COLO668 (cell line): ENCODE data around the gene RAD51B.
"Not testable (repeated sequence)": the region's sequence is repeated elsewhere in the genome, so short reads cannot be mapped to it uniquely, and the experiment has no call there.

Source experiments
- DNase-seq: peaks from one replicate; lab custom pipeline; 2025; ENCODE audit not compliant: unreplicated experiment; lab: John Stamatoyannopoulos, UW

Gene RAD51B

DNA sequence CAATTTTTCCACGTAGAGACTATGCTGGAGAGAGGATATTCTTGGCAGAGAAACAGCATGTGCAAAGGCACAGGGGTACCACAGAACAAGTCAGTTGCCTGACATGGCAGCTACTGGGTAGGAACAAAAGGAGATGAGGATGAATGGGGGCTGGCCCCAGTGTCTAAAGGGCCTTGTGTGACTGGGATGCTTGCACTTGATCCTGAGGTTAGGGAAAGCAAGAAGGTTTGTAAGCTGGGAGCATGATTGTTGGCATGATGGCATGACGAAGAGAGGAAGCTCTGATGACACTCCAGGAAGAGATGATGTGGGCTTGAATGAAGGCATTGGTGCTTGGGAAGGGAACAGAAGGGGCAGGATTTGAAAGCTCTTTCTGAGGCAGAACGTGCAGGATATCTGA, 834.2 kb downstream of the RAD51B start:
- no peak for DNase-seq

DNA sequence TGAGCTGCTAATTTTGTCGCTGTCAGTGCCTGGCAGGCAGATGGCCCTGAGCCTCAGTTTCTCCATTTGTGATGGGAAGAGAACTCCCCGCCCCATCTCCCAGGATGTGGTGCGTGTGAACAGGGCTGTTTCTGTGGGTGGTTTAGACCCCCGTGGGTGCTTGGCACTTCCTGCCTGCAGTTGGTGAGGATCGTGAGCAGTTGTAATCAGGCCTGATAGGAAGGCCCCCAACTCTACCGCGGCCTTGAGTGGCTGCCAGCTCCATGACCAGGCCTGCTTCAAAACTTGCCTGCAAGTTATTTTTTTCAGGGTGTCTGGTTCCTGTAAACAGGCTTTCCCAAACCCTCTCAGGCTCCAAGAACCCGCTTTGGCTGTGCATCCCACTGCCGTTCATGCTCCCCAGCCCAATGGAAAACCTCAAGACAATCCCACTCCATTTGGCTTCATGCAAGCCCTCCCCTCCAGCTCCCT, 834.9 kb downstream of the RAD51B start:
- DNase-seq = no peak

DNA sequence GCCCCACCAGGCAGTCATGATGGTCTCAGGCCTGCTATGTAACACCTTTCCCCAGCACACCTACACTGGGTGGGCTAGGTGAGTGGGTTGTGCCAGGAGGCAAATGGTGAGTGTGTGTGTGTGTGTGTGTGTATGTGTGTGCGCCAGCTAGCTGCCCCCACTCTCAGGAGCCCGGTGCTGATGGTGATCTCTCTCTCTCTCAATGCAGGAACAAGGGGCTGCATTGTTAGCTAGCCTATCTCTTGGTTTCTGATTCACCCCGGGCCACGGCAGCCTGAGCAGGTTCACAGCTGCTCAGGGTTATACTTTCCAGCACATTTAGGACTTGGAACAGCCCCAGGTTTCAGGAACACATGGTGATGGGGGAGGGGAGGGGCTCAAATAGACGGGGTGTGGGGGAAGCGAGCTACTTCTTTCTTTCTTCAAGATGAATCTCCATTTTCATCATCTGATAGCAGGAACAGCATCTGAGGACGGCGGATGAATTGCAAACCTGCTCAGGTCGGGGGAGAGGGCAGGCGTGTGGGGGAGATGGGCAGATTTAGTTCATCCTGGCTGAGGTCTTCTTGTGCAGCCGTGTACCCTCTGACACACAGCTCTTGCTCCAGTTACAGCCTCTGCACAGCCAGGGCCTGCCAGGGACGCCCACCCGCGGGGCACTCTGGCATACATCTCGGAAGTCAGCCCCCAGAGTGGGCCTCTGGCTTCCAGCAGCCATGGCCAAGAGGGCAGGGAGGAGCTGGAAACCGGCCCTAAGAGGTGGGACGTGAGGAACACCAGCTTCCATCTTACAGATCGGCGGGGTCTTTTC, 835.6 kb downstream of the RAD51B start:
- no peak for DNase-seq

DNA sequence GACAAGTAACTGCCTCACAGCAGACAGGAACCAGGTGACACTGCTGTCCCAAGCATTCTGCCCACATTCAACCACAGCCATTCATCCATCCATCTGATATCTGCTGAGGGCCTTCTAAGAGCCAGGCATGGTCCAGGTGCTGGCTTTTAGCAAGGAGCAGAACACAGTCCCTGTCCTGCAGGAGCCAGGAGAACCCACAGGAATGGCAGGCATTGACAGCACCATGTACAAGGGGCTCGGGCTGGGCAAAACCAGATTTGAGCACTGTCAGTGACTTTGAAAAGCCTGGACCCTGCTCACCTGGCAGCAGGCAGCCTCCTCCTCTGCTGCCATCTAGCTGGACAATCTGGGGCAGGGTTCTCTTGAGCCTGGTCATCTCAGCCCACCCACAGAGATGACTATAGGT, 836.3 kb downstream of the RAD51B start:
- peak; percentile 17 for DNase-seq

DNA sequence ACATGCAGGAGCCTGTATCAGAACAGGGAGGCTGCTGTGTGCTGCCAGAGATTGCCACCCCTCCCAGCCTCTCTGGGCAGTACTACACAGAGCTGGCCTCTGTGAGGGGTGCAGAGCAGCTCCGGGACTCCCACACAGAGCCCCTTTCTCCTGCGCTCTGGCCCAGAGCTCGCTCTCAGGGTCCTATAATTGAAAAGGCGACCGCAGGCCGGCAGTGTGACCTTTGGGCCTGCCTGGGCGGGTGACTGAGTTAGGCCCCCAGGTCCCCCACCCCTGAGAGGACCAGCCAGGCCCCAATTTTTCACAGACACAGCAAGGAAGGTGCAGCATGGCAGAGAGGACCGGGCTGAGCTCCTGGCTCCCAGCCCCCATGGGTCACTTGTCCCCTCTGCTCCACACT, 836.9 kb downstream of the RAD51B start:
- DNase-seq = no peak

DNA sequence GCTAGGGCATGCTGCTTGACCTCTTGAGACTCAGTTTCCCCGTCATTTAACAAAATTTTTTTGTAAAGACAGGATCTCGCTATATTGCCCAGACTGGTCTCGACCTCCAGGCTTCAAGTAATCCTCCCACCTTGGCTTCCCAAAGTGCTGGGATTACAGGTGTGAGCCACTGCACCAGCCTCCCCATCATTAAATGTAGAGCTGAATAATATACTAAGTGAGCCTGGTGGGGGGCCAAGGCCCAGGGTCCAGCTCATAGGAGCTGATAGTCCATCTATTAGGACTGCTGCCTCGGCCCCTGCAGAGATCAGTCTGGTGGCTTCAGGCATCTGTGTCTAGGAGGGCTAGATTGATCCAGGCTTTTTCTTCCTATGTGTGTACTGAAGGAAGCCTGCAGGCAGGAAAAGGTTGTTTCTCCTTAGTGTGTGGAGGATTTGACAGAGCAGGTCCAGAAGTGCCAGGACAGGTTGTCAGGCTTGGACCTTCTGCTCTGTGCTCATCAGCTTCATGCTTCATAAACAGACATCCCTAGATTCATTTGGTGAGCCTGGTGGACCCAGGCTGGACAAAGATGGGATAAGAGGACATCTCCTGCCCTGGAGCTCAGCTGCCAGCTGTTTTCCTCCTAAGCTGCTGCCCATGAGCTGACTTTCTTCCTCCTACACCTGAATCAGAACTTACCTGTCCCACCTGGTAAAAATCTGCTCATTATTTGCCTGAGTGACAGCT, 837.9 kb downstream of the RAD51B start:
- no peak for DNase-seq

DNA sequence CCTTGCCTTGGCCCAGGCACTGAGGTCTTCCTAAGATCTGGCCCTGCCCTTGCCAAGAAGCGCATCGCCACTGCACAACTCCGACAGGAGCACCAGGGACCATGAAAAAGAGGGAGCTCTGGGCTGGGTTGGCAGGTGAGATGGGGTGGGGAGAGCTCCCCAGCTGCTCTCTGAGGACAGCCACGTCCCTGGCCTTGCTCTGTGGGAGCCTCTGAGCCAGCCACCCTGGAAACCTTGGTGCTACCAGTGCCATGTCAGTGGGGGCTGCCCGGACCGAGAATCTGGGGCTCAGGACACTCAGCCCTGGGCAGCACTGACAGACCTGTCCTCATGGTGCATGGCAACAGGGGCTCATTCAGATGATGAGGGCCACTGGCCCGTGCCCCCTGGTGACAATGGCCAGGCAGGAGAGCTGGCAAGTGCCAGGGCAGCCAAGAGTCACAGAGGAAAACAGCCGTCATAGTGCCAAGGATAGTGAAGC, 838.5 kb downstream of the RAD51B start:
- no peak for DNase-seq

DNA sequence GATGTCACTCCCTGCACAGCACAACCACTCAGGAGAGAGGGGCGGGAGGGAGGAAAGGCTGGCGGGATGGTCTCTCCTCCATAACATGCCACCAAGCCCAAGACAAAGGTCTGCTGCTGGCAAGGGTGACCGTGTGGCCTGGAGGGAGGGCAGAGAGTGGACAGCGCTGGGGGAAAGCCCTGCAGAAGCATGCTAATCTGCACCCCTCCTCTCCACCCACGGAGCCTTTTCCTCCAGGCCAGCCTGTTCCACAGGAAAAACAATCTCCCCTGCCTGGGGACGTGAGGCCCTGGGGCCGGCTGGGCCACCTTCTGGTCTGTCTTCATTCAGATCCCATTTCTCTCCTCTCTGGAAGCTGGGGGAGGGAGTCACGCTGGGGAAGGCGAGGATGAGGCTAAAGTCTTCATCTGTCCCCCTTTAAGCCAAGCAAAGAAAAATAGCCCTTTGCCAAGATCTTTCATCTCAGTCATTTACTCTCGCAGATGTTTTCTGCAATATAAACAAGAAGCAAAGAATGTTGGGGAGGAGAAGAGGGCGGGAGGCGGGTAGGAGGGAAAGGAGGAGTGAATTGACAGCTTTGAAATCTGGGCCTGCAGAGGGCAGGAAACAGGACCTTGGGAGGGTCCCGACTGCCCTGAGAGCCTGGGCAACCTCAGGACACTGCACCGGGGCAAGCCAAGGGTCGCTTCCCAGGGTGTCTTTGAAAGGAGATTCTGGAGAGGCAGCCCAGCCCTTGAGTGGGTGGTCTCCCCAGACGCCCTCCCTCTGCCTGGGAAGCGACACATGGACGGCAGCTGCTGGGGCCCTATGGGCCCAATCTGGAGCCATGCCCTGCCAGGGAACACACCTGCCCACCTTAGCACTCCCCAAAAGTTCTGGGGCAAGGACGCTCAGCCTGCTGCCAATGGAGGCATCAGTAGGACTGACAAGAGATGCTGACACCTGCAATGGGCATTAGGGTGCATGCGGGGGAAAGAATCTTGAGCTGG, 839.7 kb downstream of the RAD51B start:
- no peak for DNase-seq

DNA sequence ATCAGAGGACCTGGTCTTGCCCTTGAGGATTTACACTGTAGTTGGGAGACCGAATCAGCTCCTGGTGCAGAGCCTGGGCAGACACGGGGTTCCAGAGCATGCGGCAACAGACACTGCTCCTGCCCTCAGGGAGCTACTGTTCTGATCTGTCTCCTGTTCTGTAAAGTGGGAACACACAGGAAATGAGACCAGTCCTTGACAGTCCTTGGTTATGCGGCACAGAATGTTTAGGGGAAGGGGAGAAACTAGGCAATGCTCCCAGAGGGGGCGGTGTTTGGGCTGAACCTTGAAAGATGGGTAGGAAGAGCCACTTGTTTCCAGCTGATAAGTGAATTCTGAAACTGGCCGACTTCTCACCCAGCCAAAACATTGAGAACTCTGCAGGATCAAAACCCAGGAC, 840.9 kb downstream of the RAD51B start:
- no peak for DNase-seq

DNA sequence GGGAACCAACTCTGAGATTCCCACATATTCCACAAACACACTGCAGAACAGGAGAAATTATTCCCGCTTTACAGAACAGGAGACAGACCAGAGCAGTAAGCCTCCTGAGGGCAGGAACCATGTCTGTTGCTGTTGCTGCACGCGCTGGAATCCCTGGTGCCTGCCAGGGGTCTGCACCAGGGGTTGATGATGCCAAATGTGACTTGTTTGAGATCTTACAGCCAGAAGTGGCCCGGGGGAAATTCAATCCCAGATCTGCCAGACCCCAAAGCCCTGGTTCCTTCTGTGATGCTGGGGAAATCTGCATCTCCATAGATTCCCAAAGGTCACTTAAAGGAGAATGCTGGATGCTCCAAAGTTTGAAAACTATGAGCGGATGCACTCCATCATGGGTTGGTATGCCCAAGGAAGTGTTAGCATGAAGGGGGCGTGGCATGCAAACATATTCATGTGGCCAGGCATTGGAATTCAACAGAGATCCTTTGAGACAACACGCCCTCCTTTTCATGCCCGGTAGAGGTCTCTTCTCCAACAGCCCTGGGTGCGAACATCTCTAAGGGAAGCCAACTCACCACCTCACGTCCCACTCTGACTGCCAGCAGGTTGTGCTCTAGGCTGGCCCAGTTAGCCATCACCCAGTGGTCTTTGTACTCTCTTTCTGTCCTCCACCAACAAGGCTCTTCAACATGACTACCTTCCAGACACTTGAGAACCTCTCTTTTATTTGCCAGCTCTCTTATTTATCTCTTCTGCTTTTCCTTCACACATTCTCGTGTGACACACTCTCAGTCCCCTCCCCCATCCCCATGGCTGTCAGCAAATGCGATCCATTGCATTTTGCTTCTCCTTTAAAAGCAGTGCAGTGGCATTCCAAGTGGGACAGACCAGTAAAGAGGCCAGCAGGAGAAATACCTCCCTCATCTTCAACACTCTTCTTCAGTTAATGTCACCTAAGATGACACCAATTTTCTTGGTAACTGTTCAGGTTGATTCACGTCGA, 841.9 kb downstream of the RAD51B start:
- no peak for DNase-seq

DNA sequence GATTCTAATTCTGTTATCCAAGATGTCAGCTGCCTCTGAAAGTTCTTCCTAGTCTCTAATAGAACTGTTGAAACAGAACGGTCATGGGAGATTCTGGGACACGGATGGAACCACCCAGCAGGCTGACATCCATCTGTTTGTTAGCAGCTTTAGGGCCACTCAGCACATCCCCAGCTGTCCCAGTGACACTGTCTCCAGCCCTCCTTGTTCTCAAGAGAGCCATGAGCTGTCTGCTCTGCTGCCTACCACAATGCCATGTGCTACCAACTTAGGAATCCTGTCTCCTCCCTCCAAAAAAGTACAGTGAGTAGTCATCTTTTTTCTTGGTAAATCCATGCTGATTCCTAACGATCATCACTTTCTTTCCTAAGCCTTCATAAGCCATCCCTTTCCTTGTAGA, 842.8 kb downstream of the RAD51B start:
- DNase-seq = no peak

DNA sequence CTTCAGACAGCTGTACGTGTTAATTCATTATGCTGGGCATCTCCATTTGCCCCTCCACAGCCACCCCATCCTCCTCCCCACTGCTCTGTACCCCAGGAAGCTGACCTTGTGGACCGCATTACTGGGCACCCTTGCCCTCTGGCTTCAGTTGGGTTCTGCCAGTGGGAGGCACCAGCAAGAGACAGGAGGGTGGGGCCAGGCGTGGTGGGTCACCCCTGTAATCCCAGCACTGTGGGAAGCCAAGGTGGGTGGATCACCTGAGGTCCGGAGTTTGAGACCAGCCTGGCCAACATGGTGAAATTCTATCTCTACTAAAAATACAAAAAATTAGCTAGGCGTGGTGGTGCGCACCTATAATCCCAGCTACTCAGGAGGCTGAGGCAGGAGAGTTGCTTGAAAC, 843.2 kb downstream of the RAD51B start:
- DNase-seq = not testable (repeated sequence)

DNA sequence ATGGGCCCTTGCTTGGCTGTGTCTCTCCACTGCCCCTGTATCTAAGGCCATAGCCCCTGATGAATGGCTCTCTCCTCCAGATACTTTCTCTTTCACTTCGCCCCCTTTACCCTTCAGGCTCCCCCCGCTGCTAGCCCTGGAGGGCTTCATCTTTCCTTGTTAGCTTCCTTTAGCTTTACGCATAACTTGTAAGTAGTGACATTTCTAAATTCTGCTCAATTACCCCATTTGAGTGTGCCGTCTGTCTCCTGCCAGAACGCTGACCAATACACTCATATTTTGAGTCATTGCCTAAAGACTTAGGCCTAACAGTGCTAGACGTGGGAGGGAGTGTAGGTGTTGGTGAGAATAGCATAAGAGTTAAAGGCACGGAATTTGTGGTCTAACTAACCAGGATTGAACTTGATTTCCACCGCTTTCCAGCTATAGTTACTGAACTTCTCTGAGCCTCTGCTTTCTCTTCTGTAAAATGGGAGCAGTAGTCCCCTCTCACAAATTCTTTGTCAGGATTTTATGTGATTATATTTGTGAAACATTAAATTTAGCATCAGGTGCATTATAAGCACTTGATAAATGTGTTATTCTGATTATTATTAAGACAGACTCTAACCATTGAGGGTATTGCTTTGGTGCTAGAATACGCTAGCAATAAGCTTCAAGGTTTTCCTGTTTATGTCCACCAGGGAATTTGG, 844.0 kb downstream of the RAD51B start:
- no peak for DNase-seq

DNA sequence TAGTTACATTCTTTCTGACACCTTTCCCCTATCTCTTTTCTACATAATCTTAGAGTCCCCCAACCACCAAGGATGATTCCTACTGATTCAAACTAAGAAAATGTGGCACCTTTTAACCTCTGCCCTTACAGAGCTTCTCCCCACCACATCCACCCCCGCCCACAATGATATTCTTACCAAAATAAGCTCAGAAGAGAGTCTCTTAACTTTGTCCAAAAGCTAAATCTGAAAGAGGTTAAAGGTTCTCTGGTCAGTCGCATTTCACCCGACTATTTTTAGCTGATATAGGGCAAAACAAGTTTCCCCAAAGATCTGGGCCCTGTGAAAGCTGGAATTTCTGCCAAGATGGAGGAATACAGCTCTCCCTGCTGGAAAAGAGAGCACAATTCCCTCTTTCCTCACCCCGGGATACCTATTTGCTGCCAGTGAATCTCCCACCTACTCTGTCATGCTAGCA, 844.7 kb downstream of the RAD51B start:
- no peak for DNase-seq

DNA sequence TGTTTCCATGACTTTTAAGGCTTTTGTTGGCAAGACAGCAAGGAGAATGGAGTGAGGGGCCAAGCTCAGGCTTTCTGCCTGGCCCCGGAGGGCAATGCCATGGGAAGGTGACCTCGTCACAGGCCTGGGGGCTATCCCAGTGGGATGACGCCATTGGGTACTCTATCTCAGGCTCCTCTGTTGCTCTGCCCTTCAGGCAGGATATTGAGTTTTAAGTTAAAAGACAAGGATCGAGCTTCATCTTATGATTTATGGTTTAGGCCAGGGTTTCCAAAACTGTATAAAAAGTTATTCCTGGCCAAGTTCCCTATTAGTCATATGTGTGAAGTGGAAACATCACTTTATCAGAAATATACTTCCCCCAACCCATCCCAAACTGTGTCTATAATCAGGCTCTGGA, 845.6 kb downstream of the RAD51B start:
- DNase-seq = no peak

DNA sequence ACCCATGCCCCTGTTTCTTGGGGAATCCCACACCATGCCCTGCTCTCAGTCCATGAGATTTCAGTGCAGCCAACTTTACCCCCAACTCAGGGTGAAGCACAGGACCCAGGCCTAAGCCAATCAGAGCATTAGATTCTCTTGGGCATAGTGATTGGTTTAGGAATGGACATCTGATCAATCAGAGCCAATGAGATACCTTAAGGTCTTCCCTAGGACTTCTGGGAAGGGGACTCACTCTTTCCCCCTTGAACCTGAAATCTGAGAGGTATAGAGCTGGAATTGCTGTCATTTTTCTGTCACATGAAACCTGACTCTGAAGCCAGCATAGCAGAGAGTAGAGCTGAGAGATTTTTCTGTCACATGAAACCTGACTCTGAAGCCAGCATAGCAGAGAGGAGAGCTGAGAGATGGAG, 846.2 kb downstream of the RAD51B start:
- DNase-seq = no peak

DNA sequence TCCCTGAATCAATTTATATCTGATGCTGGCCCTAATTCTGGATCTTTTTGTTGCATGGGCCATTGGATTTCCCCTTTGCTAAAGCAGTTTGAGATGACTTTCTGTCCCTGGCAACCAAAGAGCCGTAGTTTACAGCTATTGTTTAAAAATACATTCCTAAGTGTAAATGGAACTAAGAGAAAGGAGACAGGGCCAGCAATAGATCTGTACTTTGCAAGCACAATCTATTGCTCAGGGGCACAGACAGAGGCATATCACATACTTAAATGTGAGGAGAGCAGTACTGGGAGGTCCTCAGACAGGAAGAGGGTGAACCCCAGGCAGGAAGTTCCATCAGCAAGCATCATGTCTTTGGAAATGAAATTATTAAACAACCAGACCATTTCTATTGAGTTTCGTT, 846.7 kb downstream of the RAD51B start:
- DNase-seq = no peak

DNA sequence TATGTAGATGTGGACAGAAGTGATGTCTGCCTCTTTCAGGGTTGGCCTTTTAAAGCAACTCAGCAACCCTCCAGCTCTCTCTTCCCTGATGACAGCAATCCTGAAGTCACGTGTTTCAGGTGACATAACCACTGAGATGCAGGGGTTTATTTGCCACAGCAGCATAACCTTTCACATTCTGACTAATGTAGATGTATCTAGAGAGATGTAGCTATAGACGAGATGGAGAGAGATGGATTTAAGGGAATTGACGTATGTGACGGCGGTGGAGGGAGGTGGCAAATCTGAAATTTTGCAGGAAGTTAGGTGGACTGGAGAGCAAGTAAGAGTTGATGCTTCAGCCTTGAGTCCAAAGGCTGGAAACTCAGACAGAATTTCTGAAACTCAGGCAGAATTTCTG, 847.3 kb downstream of the RAD51B start:
- no peak for DNase-seq

DNA sequence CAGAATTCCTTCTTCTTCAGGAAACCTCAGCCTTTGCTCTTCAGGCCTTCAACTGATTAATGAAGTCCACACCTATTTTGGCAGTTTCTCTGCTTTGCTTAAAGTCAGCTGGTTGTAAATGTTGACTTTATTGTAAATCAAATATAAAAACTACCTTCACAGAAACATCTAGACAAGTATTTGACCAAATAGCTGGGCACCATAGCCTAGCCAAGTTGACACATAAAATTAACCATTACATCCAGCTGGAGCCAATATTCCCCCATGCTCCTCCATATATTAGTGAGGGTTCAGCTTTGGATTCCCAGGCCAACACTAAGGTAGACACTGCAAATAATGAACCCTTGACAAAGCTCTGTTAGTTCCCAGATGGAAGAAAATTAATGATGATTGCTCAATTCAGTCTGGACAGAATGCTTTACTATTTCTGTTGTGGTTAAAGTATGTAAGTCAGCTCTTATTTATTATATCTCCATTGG, 847.8 kb downstream of the RAD51B start:
- DNase-seq = no peak
